ENCODE results near the gene RUVBL2. TPM values are rescaled to one million over a fixed set of nuclear protein-coding genes. Genes with fewer than 3 reads are reported as not detected.
"Not testable (repeated sequence)": the region's sequence is repeated elsewhere in the genome, so short reads cannot be mapped to it uniquely, and the experiment has no call there.

RUVBL2 gene
- total RNA-seq, 2 donors from 2014 or later = 39.3 to 50.0 TPM

DNA sequence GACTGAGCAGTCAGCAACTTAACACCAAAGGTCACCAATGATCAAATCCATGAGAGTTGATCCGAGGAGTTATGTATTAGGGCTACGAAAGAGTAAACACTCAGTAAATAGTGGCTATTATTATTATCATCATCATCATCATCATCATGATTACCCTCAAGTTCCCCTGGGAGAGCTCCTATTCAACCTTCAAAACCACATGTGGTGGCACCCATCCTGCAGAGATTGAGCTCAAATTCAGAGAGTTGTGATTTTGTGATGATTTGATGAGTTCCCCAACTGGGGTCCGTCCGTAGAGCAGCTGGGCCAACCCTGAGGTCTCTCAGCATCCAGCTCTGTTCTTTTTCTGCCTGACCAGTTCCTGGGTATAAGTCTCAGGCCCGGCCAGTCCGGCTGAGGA lies 31.4 kb downstream of the RUVBL2 start:
- DNase-seq; ATAC-seq; intact Hi-C loops (cut with DNase I): not testable (repeated sequence)

DNA sequence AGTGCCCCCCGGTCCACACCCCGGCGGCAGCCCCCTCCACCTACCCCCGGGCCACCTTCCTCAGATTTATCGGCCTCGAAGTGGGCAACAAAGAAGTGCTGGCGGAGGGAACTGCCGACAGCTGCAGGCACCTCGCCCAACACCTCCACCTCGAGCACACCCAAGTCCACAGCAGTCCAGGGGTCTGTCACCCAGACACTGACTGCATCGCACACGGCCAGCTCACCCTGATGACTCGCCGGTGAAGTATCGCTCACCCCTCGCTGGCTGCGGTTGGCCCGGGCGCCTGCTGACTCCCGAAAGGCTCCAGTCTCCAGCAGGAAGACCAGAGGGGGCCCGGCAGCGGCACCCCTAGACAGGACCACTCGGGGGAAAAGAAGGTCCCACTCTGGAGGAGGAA lies 31.9 kb downstream of the RUVBL2 start:
- not testable (repeated sequence) for DNase-seq

DNA sequence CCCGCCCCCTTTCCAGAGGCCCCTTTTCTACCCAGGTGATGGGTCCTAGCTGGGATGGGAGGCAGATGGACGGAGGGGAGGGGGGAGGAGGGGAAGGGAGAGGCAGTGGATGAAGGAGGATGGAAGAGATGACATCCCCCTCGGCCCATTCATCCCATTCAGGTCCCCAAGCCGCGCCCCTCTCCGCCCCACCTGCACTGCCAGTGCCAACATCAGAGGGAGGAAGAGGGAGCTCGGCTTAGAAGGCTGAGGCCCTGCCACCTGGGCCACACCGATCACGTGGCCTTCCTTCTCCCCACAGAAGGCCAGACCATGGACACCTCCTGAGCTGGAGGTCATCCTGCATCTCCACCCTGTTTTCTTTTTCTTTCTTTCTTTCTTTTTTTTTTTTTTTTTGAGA lies 35.0 kb downstream of the RUVBL2 start:
- ATAC-seq; DNase-seq; intact Hi-C loops (cut with DNase I): not testable (repeated sequence)

More for the DNA sequence above, 31.9 kb downstream of the RUVBL2 start:
- intact Hi-C loops (cut with DNase I); ATAC-seq: not testable (repeated sequence)

DNA sequence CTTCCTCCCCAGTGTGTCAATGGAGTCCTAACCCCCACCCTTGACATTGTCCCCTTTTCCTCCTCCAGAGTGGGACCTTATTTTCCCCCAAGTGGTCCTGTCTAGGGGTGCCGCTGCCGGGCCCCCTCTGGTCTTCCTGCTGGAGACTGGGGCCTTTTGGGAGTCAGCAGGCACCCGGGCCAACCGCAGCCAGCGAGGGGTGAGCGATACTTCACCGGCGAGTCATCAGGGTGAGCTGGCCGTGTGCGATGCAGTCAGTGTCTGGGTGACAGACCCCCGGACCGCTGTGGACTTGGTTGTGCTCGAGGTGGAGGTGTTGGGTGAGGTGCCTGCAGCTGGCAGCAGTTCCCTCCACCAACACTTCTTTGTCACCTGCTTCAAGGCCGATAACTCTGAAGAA lies 36.1 kb downstream of the RUVBL2 start:
- intact Hi-C loops (cut with DNase I); DNase-seq; ATAC-seq: not testable (repeated sequence)

DNA sequence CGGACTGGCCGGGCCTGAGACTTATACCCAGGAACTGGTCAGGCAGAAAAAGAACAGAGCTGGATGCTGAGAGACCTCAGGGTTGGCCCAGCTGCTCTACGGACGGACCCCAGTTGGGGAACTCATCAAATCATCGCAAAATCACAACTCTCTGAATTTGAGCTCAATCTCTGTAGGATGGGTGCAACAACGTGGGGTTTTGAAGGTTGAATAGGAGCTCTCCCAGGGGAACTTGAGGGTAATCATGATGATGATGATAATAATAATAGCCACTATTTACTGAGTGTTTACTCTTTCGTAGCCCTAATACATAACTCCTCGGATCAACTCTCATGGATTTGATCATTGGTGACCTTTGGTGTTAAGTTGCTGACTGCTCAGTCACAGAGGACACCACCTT lies 36.6 kb downstream of the RUVBL2 start:
- intact Hi-C loops (cut with DNase I); ATAC-seq; DNase-seq: not testable (repeated sequence)

GRCh38 chr19:49031642-49032301 lies 38.1 kb downstream of the RUVBL2 start, which contains the start of gene CGB2:
Gene CGB2, plus strand, starts transcription at chr19:49031890. Its CDS starts 206 bp downstream, at chr19:49032096.
- DNase-seq; ATAC-seq; intact Hi-C loops (cut with DNase I): not testable (repeated sequence)

DNA sequence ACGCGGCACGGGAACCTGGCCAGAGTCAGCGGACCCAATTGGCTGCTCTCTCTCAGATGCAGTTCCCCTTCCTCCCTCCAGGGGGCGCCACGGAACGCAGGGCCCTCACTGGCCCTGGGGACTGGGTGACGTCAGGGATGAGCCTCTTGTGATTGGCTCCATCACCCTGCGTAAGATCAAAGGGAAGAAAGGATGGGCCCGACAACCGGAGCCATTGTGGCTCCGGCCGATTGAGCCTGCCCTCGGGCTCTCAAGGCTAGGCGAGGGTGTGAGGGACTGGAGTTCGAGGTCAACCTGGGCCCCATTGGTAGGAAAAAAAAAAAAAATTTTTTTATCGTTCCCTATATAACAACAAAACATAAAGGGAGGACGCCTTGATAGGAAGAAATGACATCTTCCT lies 43.1 kb downstream of the RUVBL2 start, which contains the start of gene CGB1:
Gene CGB1 (minus strand): TSS at position 81 of the 400 bp plus-strand sequence. CDS start 184 bp downstream, outside the sequence.
- ATAC-seq; intact Hi-C loops (cut with DNase I); DNase-seq: not testable (repeated sequence)

DNA sequence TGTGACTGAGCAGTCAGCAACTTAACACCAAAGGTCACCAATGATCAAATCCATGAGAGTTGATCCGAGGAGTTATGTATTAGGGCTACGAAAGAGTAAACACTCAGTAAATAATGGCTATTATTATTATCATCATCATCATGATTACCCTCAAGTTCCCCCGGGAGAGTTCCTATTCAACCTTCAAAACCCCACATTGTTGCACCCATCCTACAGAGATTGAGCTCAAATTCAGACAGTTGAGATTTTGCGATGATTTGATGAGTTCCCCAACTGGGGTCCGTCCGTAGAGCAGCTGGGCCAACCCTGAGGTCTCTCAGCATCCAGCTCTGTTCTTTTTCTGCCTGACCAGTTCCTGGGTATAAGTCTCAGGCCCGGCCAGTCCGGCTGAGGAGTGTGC lies 44.4 kb downstream of the RUVBL2 start:
- DNase-seq; intact Hi-C loops (cut with DNase I); ATAC-seq: not testable (repeated sequence)

- intact Hi-C loops (cut with DNase I); ATAC-seq; DNase-seq: not testable (repeated sequence)
These were observed 45.0 kb downstream of the RUVBL2 start for GRCh38 chr19:49038557-49039276.

DNA sequence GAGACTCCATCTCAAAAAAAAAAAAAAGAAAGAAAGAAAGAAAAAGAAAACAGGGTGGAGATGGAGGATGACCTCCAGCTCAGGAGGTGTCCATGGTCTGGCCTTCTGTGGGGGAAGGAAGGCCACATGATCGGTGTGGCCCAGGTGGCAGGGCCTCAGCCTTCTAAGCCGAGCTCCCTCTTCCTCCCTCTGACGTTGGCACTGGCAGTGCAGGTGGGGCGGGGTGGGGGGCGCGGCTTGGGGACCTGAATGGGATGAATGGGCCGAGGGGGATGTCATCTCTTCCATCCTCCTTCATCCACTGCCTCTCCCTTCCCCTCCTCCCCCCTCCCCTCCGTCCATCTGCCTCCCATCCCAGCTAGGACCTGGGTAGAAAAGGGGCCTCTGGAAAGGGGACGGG lies 46.0 kb downstream of the RUVBL2 start:
- ATAC-seq; intact Hi-C loops (cut with DNase I); DNase-seq: not testable (repeated sequence)

DNA sequence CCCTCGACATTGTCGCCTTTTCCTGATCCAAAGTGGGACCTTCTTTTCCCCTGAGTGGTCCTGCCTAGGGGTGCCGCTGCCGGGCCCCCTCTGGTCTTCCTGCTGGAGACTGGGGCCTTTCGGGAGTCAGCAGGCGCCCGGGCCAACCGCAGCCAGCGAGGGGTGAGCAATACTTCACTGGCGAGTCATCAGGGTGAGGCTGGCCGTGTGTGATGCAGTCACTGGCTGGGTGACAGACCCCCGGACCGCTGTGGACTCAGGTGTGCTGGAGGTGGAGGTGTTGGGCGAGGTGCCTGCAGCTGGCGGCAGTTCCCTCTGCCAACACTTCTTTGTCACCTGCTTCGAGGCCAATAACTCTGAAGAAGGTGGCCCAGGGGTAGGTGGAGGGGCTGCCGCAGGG lies 48.5 kb downstream of the RUVBL2 start:
- intact Hi-C loops (cut with DNase I) = no loop called here
- ATAC-seq (no peak), DNase-seq (no peak)

DNA sequence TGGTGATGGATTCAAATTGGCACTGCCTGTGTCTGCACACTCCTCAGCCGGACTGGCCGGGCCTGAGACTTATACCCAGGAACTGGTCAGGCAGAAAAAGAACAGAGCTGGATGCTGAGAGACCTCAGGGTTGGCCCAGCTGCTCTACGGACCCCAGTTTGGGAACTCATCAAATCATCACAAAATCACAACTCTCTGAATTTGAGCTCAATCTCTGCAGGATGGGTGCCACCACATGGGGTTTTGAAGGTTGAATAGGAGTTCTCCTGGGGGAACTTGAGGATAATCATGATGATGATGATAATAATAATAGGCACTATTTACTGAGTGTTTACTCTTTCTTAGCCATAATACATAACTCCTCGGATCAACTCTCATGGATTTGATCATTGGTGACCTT lies 49.0 kb downstream of the RUVBL2 start:
- ATAC-seq; DNase-seq; intact Hi-C loops (cut with DNase I): not testable (repeated sequence)

GRCh38 chr19:49043548-49043947 lies 49.9 kb downstream of the RUVBL2 start, which contains the start of gene CGB5:
Gene CGB5, plus strand, starts transcription at chr19:49043848. Its CDS starts 362 bp downstream, at chr19:49044210.
- intact Hi-C loops (cut with DNase I); DNase-seq; ATAC-seq: not testable (repeated sequence)

GRCh38 chr19:49049011-49049410 lies 55.3 kb downstream of the RUVBL2 start, which contains the start of gene CGB8:
Gene CGB8, minus strand, starts transcription at chr19:49049111. Its CDS starts 372 bp downstream, at chr19:49048739.
- intact Hi-C loops (cut with DNase I); ATAC-seq; DNase-seq: not testable (repeated sequence)

DNA sequence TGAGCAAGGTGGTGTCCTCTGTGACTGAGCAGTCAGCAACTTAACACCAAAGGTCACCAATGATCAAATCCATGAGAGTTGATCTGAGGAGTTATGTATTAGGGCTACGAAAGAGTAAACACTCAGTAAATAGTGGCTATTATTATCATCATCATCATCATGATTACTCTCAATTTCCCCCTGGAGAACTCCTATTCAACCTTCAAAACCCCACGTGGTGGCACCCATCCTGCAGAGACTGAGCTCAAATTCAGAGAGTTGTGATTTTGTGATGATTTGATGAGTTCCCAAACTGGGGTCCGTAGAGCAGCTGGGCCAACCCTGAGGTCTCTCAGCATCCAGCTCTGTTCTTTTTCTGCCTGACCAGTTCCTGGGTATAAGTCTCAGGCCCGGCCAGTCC lies 56.1 kb downstream of the RUVBL2 start:
- DNase-seq; ATAC-seq; intact Hi-C loops (cut with DNase I): not testable (repeated sequence)

- intact Hi-C loops (cut with DNase I); DNase-seq; ATAC-seq: not testable (repeated sequence)
These were observed 56.8 kb downstream of the RUVBL2 start for GRCh38 chr19:49050376-49051033.

- intact Hi-C loops (cut with DNase I) = no loop called here
- ATAC-seq (peak; percentile 88 to 91), DNase-seq (peak; percentile 64)
These were observed 62.6 kb downstream of the RUVBL2 start for GRCh38 chr19:49056101-49056901.

DNA sequence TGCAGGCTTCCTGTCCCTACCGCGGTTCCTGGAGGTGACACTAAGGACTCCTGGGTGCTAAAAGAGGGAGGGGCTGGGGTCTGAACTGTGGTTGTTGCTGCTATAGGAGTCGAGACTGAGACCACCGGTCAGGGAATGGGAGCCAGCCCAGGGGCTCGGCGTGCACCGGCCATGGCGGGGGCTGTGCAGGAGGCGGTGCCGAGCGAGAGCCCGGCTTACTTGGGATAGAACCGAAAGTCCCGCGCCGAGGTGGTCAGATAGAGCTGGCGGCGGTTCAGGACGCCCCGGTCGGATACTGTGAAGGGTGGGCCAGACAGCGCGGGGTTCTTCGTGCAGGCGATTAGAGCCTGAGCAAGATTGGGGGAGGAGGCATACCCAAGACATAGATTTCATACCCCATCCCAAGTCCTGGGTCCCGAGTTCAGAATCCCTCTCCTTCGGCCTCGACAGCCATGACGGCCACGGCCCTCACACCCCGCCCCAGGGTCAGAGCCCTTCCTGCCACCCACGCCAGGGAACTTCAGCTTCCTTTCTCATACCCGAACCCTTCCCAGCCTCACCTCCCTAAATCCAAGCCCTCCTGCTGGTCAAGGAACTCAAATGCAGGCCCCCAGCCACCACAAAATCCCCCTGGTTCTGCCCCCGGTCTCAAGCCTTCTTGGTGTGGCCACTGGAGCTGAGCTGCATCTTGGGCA lies 63.4 kb downstream of the RUVBL2 start:
- peak; percentile 36 to 39 for ATAC-seq
- intact Hi-C loops (cut with DNase I); DNase-seq: not testable (repeated sequence)
